Measurements from ENCODE around the gene UGT1A10.

The UGT1A10 gene

DNA sequence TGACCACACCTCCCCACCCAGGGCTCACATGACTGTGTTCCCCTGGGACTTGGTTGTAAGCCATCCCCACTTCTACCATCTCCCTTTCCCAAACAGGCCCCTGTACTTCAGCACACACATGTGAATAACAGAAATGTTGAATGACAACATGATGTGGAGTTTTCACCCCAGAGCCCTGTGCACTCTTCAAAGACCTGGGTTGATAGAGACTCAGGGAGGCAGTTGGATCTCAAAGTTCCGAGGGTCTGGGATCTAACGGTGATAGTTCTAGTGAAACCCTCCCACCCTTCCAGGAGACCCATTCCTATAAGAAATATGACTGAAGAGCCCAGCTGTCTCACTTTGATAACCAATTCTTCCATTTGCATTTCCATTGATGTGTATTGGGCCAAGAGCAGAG lies 141.8 kb downstream of the UGT1A10 start, which contains the start of gene MROH2A:
Gene MROH2A (plus strand): TSS at position 301 of the 400 bp plus-strand sequence. CDS start 1,029 bp downstream, outside the sequence.
- H3K27ac ChIP-seq, result no peak within 1 kb of the TSS
- TF ChIP-seq, protein P1, sequence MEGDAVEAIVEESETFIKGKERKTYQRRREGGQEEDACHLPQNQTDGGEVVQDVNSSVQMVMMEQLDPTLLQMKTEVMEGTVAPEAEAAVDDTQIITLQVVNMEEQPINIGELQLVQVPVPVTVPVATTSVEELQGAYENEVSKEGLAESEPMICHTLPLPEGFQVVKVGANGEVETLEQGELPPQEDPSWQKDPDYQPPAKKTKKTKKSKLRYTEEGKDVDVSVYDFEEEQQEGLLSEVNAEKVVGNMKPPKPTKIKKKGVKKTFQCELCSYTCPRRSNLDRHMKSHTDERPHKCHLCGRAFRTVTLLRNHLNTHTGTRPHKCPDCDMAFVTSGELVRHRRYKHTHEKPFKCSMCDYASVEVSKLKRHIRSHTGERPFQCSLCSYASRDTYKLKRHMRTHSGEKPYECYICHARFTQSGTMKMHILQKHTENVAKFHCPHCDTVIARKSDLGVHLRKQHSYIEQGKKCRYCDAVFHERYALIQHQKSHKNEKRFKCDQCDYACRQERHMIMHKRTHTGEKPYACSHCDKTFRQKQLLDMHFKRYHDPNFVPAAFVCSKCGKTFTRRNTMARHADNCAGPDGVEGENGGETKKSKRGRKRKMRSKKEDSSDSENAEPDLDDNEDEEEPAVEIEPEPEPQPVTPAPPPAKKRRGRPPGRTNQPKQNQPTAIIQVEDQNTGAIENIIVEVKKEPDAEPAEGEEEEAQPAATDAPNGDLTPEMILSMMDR (conservative IDR thresholded peaks at IDR 0.05), result no peak

DNA sequence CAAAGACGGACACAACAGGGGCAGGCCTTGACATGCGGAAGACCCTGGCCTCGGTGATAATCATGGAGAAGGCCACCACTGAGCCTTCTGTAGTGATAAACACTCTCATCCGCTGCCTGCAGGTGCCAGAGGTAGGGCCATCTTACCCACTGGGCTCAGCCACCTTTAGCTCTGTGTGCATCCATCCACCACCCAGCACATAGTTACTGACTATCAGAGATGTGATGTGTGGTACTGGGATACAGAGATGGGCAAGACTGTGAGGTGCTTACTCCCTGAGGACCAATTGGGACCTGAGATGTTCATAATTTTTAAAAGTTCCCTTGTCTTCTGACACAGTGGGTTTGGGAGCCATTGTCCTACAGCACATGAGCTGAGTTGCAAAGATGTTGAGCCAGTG lies 143.5 kb downstream of the UGT1A10 start:
- H3K27ac ChIP-seq, result no peak overlapping the region
- TF ChIP-seq, protein P1 (conservative IDR thresholded peaks at IDR 0.05), result no peak

DNA sequence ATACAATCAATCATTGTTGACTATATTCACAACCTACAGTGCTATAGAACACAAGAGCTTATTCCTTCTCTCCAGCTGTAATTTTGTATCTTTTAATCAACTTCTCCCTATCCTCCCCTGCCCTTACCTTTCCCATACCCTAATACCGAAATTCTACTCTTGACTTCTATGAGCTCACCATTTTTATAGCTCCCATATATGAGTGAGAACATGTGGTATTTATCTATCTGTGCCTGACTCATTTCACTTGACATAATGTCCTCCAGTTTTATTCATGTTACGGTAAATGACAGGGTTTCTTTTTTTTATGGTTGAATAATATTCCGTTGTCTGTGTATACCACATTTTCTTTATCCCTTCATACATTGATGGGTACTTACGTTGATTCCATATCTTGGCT lies 144.5 kb downstream of the UGT1A10 start:
- H3K27ac ChIP-seq, result no peak overlapping the region
- TF ChIP-seq, protein P1 (conservative IDR thresholded peaks at IDR 0.05), result no peak

DNA sequence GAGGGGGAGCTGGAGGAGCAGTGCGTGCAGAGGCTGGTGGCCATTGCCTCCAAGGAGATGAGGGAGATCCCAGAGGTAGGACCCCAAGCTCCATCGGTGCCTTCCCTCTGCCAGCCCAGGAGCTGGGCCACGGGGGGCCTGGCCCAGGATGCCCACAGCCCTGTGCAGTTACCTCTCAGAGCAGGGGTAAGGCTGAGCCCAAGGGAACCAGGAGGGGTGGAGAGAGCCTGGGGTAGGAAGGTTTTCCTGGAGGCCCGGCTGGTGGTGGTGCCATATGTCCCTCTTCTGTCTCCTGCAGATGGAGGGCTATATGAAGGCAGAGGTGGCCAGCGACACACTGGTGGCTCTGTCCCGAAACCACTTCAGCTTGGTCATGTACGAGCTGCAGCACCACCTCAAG lies 153.3 kb downstream of the UGT1A10 start:
- TF ChIP-seq, protein P1 (conservative IDR thresholded peaks at IDR 0.05), result no peak
- H3K27ac ChIP-seq, result no peak overlapping the region

DNA sequence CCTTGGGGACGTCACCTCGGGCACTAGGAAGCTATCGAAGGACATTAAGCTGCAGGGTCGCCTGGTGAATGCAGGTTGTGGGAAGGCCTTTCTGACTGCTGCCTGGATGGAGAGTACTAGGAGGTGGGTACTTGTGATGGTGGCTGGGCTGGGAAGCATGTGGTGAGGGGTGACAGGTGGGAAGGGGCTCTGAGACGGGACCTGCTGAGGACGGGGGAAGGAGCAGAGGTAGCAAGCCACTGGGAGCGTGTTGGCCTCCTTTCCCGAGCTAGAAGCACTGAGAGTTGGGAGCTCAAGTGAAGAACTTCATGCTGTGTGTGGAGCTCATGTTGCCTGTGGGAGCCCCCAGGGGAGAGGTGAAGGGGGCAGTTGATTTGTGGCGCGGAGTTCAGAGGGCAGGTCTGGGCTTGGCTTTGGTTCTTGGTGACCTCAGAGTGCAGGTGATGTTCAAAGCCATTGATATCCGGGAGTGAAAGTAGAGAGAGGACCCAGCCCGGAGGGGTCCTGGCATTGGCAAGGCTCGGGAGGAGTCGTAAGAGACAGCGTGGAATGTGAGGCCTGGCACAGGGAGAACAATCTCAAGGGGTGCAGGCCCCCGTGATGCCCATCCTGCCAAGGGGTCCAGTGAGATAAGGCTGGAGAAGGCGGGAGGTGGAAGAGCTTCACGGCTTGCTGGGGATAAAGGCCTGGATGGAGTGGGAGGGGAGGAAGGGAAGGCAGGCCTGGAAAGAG lies 155.1 kb downstream of the UGT1A10 start:
- TF ChIP-seq, protein P1 (conservative IDR thresholded peaks at IDR 0.05), result no peak
- no peak overlapping the region for H3K27ac ChIP-seq

DNA sequence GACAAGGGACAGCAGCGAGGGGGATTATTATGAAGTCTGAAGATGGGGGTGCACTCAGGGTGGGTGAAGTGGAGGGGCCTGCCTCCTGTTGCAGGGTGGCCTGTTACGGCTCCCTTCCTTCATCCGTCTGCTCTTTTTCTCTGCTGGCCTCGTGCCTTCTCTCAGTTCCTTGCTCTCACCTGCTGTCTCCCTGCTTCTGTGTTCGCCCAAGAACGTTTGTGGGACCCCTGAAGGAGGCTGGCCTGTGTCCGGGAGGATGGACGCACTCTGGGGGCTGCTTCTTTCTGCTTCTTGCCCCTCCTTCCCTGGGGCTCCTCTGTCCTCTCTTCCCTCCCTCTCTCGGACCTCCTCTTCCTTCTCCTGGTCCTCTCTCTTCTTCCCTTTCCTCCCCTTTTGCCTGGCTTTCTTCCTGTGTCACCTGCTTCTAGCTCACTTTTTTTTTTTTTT lies 155.7 kb downstream of the UGT1A10 start:
- TF ChIP-seq, protein P1 (conservative IDR thresholded peaks at IDR 0.05), result no peak
- no peak overlapping the region for H3K27ac ChIP-seq

DNA sequence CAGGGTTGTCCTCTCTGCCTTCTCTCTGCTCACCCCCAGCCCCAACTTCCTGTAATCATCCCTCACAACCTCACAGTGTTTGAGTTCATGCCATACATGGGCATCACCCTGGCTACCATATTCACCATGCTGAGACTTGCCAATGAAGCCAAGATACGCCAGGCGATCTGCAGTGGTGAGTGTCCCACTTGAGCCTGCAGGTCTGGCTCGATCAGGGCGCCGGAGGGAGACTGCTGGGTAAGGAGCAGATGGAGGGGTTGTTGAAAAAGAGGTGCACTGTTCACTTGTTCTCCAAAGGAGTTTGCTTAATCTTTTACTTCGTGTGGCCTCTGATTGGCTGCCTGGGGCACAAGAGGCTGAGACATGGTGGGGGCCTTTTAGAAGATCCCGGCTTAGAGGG lies 156.5 kb downstream of the UGT1A10 start:
- no peak overlapping the region for H3K27ac ChIP-seq
- TF ChIP-seq, protein P1 (conservative IDR thresholded peaks at IDR 0.05), result no peak

Measured in VCaP (cell line).